Measurements from ENCODE around the gene SPON2.

GRCh38 chr4:1207157-1207470 is 34.7 kb upstream of the SPON2 start:
- TF ChIP-seq CTCF (IDR thresholded peaks at IDR 0.05) (no peak), POLR2A (IDR thresholded peaks at IDR 0.05) (no peak)

Measured in thyroid gland (tissue), 4 donors.